A549 (cell line): ENCODE measurements around the gene MACF1. TPM values are rescaled to one million over a fixed set of nuclear protein-coding genes. Genes with fewer than 3 reads are reported as not detected.

Experiments
- ATAC-seq, 2 experiments: fragments of 200-7000 bp in 1 of 2; fragments of >200 bp in 1 of 2; cut with Nextera tagmentation in 1 of 2; cut with Tn5 transposase in 1 of 2; 3 replicates each; pipeline versions ENCODE4 v1.8.0 to v1.9.1; 2018 to 2020; ENCODE audit warnings: mild to moderate bottlenecking in 1 of 2, moderate library complexity in 1 of 2
- CTCF ChIA-PET: fragments of 300-600 bp; sonication (Branson Sonifier 250); formaldehyde crosslinking; extraction: SDS; loops from one replicate; lab custom pipeline; 2021; ENCODE audit warnings: antibody characterized with exemption, inconsistent platforms; lab: Yijun Ruan, JAX
- POLR2A ChIA-PET: fragments of 350-600 bp; formaldehyde crosslinking; extraction: SDS; loops from one replicate; lab custom pipeline; 2021; ENCODE audit warnings: antibody characterized with exemption, inconsistent platforms; lab: Yijun Ruan, JAX
- DNase-seq, 2 experiments: peaks; one replicate each; pipeline versions ENCODE4 v3.0.0 to v3.0.0-alpha.2; 2011 to 2016; ENCODE audit warnings: low read depth in 1 of 2, low spot score in 1 of 2
- FAIRE-seq: peaks from 2 replicates; lab custom pipeline; 2011; peaks lifted over from hg19 to GRCh38; lab: Jason Lieb, UNC
- H3K27ac ChIP-seq, 2 experiments: fragments of >200 bp; sonication (Bioruptor Twin); formaldehyde crosslinking; 3 replicates each; pipeline ENCODE4 v1.5.1; 2016 to 2017
- H3K4me1 ChIP-seq: fragments of >200 bp; sonication (Bioruptor Twin); formaldehyde crosslinking; 3 replicates; pipeline ENCODE4 v1.6.1; 2016
- H3K4me2 ChIP-seq: fragments of >200 bp; sonication (Bioruptor Twin); formaldehyde crosslinking; 3 replicates; pipeline ENCODE4 v1.6.1; 2016
- H3K4me3 ChIP-seq: fragments of >200 bp; sonication (Bioruptor Twin); formaldehyde crosslinking; 3 replicates; pipeline ENCODE4 v1.5.1; 2016
- H3K9me3 ChIP-seq: fragments of >200 bp; sonication (Bioruptor Twin); formaldehyde crosslinking; 3 replicates; pipeline ENCODE4 v1.6.1; 2016
- CBX2 ChIP-seq: fragments of 200-600 bp; sonication (generic); IDR thresholded peaks from 2 replicates; pipeline ENCODE4 v1.6.1; 2016; ENCODE audit warnings: low read depth, mild to moderate bottlenecking, borderline replicate concordance
- CEBPB ChIP-seq, 2 experiments: fragments of >200 bp in 1 of 2; sonication (Bioruptor Twin) in 1 of 2; formaldehyde crosslinking in 1 of 2; IDR thresholded peaks; 2 replicates each; pipeline ENCODE4 v1.6.1; 2012 to 2016
- EP300 ChIP-seq, 2 experiments: fragments of >200 bp; sonication (Bioruptor Twin); formaldehyde crosslinking; IDR thresholded peaks; 2 replicates in 1 of 2; 3 replicates in 1 of 2; pipeline ENCODE4 v1.6.1; 2016 to 2017
- ESRRA ChIP-seq: fragments of 150-350 bp; IDR thresholded peaks from 2 replicates; pipeline ENCODE4 v1.6.1; 2014; ENCODE audit warnings: mild to moderate bottlenecking, low read length, borderline replicate concordance
- FOSB ChIP-seq: fragments of 250-450 bp; sonication (Bioruptor Pico); IDR thresholded peaks from 2 replicates; pipeline ENCODE4 v1.5.0; 2020; ENCODE audit warnings: mild to moderate bottlenecking, moderate library complexity
- FOXS1 ChIP-seq: fragments of 250-450 bp; sonication (Bioruptor Pico); IDR thresholded peaks from 2 replicates; pipeline ENCODE4 v1.5.0; 2020; ENCODE audit warnings: mild to moderate bottlenecking, moderate library complexity
- HDAC2 ChIP-seq: fragments of 200-600 bp; sonication (generic); IDR thresholded peaks from 2 replicates; pipeline ENCODE4 v1.6.1; 2016
- HEYL ChIP-seq: fragments of 250-450 bp; sonication (Bioruptor Pico); IDR thresholded peaks from 2 replicates; pipeline ENCODE4 v1.8.0; 2021; ENCODE audit warnings: mild to moderate bottlenecking, moderate library complexity
- HOXA7 ChIP-seq: fragments of 250-450 bp; sonication (Bioruptor Pico); IDR thresholded peaks from 2 replicates; pipeline ENCODE4 v1.5.0; 2020; ENCODE audit warnings: mild to moderate bottlenecking, moderate library complexity
- HOXB13 ChIP-seq: fragments of 250-450 bp; sonication (Bioruptor Pico); IDR thresholded peaks from 2 replicates; pipeline ENCODE4 v1.5.0; 2020; ENCODE audit warnings: low read depth, mild to moderate bottlenecking, moderate library complexity
- MAFK ChIP-seq: fragments of 450-650 bp; IDR thresholded peaks from 2 replicates; pipeline ENCODE4 v1.6.1; 2014; ENCODE audit not compliant: partially characterized antibody
- MYC ChIP-seq: IDR thresholded peaks from 2 replicates; pipeline ENCODE4 v1.6.1; 2012; ENCODE audit warnings: mild to moderate bottlenecking, inconsistent platforms, low read length, improper control_type of control experiment, borderline replicate concordance
- POLR2A ChIP-seq: IDR thresholded peaks from 2 replicates; pipeline ENCODE4 v1.6.1; 2012; ENCODE audit warnings: mild to moderate bottlenecking, low read length
- RARB ChIP-seq: fragments of 250-450 bp; sonication (Bioruptor Pico); IDR thresholded peaks from 2 replicates; pipeline ENCODE4 v1.8.0; 2021; ENCODE audit warnings: mild to moderate bottlenecking, moderate library complexity
- ZC3H11A ChIP-seq: fragments of 450-650 bp; IDR thresholded peaks from 2 replicates; pipeline ENCODE4 v1.6.1; 2014; ENCODE audit warnings: antibody characterized with exemption, mild to moderate bottlenecking
- ZFP36 ChIP-seq: fragments of 450-650 bp; IDR thresholded peaks from 2 replicates; pipeline ENCODE4 v1.6.1; 2014; ENCODE audit warnings: borderline replicate concordance; ENCODE audit not compliant: partially characterized antibody
- ZSCAN20 ChIP-seq: fragments of 250-450 bp; sonication (Bioruptor Pico); IDR thresholded peaks from 2 replicates; pipeline ENCODE4 v1.8.0; 2022; ENCODE audit warnings: mild to moderate bottlenecking, moderate library complexity
- WGBS: methylation state at CpG from one replicate; pipeline ENCODE4 v1.1.6; 2017; ENCODE audit errors: missing lambda C conversion rate; 5-methylcytosine and 5-hydroxymethylcytosine counted together
- polyA plus RNA-seq, 4 experiments: library from polyadenylated mRNA; depleted of rRNA in 3 of 4; stranded (reverse); fragments of >200 nt; fragmentation: RNase III in 1 of 4; extraction: RNeasy Plus Mini Kit Qiagen cat#74134 plus additional on column Dnase treatment in 1 of 4; gene quantifications; 2 replicates in 3 of 4; 3 replicates in 1 of 4; pipeline ENCODE4 v1.2.3, GENCODE V29; 2011 to 2017
- TF ChIP-seq, protein P1 (sequence below): fragments of 450-650 bp; IDR thresholded peaks from 2 replicates; pipeline ENCODE4 v1.6.1; 2014; ENCODE audit warnings: antibody characterized with exemption
- TF ChIP-seq, protein P2 (sequence below): fragments of >200 bp; sonication (Bioruptor Twin); formaldehyde crosslinking; IDR thresholded peaks from 2 replicates; pipeline ENCODE4 v1.6.1; 2016
- TF ChIP-seq, protein P3 (sequence below): IDR thresholded peaks from 2 replicates; pipeline ENCODE4 v1.6.1; 2012
- TF ChIP-seq, protein P4 (sequence below): fragments of 200-600 bp; sonication (generic); IDR thresholded peaks from 2 replicates; pipeline ENCODE4 v1.6.1; 2016; ENCODE audit warnings: antibody characterized with exemption, mild to moderate bottlenecking, moderate library complexity
- TF ChIP-seq, protein P5 (sequence below): fragments of 250-450 bp; sonication (Bioruptor Pico); IDR thresholded peaks from 2 replicates; pipeline ENCODE4 v1.5.0; 2020; ENCODE audit warnings: low read depth, mild to moderate bottlenecking, moderate library complexity

Gene MACF1
- polyA plus RNA-seq, 2 of the 4 experiments (the other 2 are of a cell fraction): 45.7 to 64.2 TPM

DNA sequence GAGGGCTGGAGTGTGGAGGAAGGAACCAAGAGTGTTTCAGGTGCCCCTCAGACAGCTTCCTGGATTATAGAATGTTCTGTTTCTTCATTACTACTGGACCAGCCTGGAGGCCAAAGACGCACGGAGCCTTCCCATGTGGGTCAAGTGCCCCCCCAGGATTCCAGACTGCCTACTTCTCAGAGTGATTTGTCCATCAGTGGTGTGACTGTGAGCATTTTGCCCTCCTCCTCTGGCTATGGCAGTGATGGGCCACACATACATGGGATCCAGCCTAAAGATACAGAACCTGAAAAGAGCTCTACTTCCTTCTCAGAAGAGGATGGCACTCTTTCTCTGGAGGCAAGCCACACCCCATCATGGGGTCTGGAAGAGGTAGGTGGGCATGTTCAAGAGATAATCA, 64.9 kb downstream of the MACF1 start:
- ATAC-seq: no peak
- peaks cover 32% of the 10 kb centered on the region for H3K4me1 ChIP-seq
- WGBS: 96% methylated on average over 2 of the region's 2 CpGs
- no peak for FAIRE-seq
- TF ChIP-seq FOSB (CRISPR knock-in tag) (no peak), ZFP36 (no peak)
- DNase-seq: no peak
- peak overlapping the region; percentile 51 for H3K4me2 ChIP-seq
- no peak overlapping the region for H3K4me3 ChIP-seq
- ChIA-PET POLR2A (no interaction called here), CTCF (interaction anchor here (0.9 to 1.8 kb wide), 3 partner anchors 11 to 171 kb away, joined by 3 to 9 read pairs (median 5); no protein-coding TSS in a partner anchor)
- no peaks in the 10 kb centered on the region for H3K9me3 ChIP-seq
- H3K27ac ChIP-seq: peak overlapping the region; percentile 63 to 77

DNA sequence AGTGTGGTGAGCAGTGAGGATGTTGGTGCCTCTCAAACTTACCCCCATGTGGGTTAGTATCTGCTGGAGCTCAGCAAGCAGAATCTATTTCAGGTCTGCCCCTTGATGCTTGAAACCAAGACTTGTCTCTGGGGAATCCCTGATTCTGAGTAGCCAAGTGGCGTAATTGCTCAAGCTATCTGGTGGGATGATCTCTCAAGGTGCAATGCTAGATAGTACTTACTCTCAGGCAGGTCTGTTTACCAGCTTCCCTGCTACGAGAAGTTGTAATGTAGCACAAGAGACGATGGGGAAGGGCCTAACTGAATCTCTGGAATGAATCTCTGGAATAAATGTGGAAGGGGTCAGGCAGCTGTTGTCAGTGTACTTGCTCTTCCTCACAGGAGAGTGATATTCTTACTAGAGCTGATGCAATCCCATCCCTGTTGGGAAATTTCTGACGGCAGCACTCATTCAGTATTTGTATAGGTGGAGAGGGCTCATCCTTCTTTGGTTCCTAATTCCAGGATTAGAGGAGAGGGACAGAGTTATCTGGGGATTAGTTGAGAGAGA, 65.4 kb downstream of the MACF1 start:
- H3K4me3 ChIP-seq: no peak overlapping the region
- peak overlapping the region; percentile 63 to 77 for H3K27ac ChIP-seq
- peak in 1 of 2 experiments; percentile 16 for DNase-seq
- no peak for TF ChIP-seq RARB
- TF ChIP-seq, protein P1, sequence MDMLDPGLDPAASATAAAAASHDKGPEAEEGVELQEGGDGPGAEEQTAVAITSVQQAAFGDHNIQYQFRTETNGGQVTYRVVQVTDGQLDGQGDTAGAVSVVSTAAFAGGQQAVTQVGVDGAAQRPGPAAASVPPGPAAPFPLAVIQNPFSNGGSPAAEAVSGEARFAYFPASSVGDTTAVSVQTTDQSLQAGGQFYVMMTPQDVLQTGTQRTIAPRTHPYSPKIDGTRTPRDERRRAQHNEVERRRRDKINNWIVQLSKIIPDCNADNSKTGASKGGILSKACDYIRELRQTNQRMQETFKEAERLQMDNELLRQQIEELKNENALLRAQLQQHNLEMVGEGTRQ: no peak
- TF ChIP-seq HOXB13 (CRISPR knock-in tag): no peak
- TF ChIP-seq ZSCAN20: no peak
- no peak for TF ChIP-seq EP300 (IDR thresholded peaks at IDR 0.05)
- TF ChIP-seq ESRRA: no peak
- TF ChIP-seq MYC: no peak
- TF ChIP-seq, protein P2, sequence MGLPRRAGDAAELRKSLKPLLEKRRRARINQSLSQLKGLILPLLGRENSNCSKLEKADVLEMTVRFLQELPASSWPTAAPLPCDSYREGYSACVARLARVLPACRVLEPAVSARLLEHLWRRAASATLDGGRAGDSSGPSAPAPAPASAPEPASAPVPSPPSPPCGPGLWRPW: 0 out of 2 replicates have a peak, but pooled peaks have one; percentile 30
- TF ChIP-seq, protein P3, sequence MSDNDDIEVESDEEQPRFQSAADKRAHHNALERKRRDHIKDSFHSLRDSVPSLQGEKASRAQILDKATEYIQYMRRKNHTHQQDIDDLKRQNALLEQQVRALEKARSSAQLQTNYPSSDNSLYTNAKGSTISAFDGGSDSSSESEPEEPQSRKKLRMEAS: no peak
- no peak for TF ChIP-seq HDAC2
- TF ChIP-seq, protein P4, sequence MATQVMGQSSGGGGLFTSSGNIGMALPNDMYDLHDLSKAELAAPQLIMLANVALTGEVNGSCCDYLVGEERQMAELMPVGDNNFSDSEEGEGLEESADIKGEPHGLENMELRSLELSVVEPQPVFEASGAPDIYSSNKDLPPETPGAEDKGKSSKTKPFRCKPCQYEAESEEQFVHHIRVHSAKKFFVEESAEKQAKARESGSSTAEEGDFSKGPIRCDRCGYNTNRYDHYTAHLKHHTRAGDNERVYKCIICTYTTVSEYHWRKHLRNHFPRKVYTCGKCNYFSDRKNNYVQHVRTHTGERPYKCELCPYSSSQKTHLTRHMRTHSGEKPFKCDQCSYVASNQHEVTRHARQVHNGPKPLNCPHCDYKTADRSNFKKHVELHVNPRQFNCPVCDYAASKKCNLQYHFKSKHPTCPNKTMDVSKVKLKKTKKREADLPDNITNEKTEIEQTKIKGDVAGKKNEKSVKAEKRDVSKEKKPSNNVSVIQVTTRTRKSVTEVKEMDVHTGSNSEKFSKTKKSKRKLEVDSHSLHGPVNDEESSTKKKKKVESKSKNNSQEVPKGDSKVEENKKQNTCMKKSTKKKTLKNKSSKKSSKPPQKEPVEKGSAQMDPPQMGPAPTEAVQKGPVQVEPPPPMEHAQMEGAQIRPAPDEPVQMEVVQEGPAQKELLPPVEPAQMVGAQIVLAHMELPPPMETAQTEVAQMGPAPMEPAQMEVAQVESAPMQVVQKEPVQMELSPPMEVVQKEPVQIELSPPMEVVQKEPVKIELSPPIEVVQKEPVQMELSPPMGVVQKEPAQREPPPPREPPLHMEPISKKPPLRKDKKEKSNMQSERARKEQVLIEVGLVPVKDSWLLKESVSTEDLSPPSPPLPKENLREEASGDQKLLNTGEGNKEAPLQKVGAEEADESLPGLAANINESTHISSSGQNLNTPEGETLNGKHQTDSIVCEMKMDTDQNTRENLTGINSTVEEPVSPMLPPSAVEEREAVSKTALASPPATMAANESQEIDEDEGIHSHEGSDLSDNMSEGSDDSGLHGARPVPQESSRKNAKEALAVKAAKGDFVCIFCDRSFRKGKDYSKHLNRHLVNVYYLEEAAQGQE: no peak
- peak; percentile 29 to 43; a peak in 2 of 4 replicates for TF ChIP-seq CEBPB (IDR thresholded peaks at IDR 0.05)
- no peak for TF ChIP-seq FOXS1 (CRISPR knock-in tag)
- TF ChIP-seq MAFK: no peak
- no peak for TF ChIP-seq POLR2A
- no peak for TF ChIP-seq ZC3H11A
- TF ChIP-seq HOXA7 (CRISPR knock-in tag): no peak
- no peak for TF ChIP-seq HEYL (CRISPR knock-in tag)
- 85% methylated on average over 4 of the region's 4 CpGs for WGBS
- POLR2A ChIA-PET: no interaction called here
- no peak for FAIRE-seq
- H3K4me2 ChIP-seq: peak overlapping the region; percentile 51
- CTCF ChIA-PET: interaction anchor here (0.9 to 1.8 kb wide), 3 partner anchors 11 to 171 kb away, joined by 3 to 9 read pairs (median 5); no protein-coding TSS in a partner anchor
- H3K4me1 ChIP-seq: peaks cover 32% of the 10 kb centered on the region
- ATAC-seq: peak in 1 of 2 experiments; percentile 42; a peak in 1 of 6 replicates
- no peaks in the 10 kb centered on the region for H3K9me3 ChIP-seq

DNA sequence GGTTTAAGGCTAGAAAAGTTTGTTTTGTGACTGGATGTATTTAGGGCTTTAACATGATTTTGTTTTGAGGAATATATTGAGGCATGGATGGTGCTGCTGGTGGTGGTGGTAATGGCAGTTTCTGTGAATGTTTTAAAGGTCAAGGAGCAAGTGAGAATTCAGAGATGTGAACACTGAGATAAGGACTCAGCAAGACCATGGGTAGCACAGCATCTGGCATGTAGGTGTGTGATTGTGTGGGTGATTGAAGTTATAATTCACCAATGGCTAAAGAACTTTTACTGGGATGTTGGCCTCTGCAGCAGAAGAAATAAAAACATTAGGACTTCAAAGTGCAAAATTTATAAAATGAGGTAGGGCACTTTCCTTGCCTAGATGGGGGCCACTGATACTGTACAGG, 65.9 kb downstream of the MACF1 start:
- no peak overlapping the region for H3K4me3 ChIP-seq
- peak overlapping the region; percentile 63 to 77; a peak in 5 of 6 replicates for H3K27ac ChIP-seq
- CTCF ChIA-PET: interaction anchor here (0.9 to 1.8 kb wide), 2 partner anchors 12 to 79 kb away, joined by 5 to 9 read pairs; no protein-coding TSS in a partner anchor
- POLR2A ChIA-PET: no interaction called here
- H3K9me3 ChIP-seq: no peaks in the 10 kb centered on the region
- H3K4me2 ChIP-seq: peak overlapping the region; percentile 51
- FAIRE-seq: no peak
- H3K4me1 ChIP-seq: peaks cover 32% of the 10 kb centered on the region
- no peak for ATAC-seq
- DNase-seq: no peak
- TF ChIP-seq CBX2: no peak
- TF ChIP-seq, protein P5, sequence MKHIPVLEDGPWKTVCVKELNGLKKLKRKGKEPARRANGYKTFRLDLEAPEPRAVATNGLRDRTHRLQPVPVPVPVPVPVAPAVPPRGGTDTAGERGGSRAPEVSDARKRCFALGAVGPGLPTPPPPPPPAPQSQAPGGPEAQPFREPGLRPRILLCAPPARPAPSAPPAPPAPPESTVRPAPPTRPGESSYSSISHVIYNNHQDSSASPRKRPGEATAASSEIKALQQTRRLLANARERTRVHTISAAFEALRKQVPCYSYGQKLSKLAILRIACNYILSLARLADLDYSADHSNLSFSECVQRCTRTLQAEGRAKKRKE (CRISPR knock-in tag): no peak
